ENCODE measurements around the gene NIP7. TPM values are rescaled to one million over a fixed set of nuclear protein-coding genes. Genes with fewer than 3 reads are reported as not detected.
"Not testable (repeated sequence)": the region's sequence is repeated elsewhere in the genome, so short reads cannot be mapped to it uniquely, and the experiment has no call there.

NIP7 gene
- polyA plus RNA-seq (ENCODE audit: insufficient read length), result 38.9 TPM
- long read RNA-seq, donor 1, transcript NIP7-201 (5 exons, 2,402 nt), result major isoform, 12 of 13 reads
- long read RNA-seq, donor 1, partial matches to known transcripts, result 0 of 13 reads
- long read RNA-seq, donor 1, other reads (novel, unspliced or antisense), result 0 of 13 reads
- long read RNA-seq, donor 2, transcript NIP7-201 (5 exons, 2,402 nt), result major isoform, 13 of 20 reads
- long read RNA-seq, donor 2, partial matches to known transcripts, result 7 of 20 reads
- long read RNA-seq, donor 2, other reads (novel, unspliced or antisense), result 0 of 20 reads
- long read RNA-seq, donor 3, transcript NIP7-201 (5 exons, 2,402 nt), result major isoform, 9 of 10 reads
- long read RNA-seq, donor 3, partial matches to known transcripts, result 0 of 10 reads
- long read RNA-seq, donor 3, other reads (novel, unspliced or antisense), result 0 of 10 reads
- long read RNA-seq, donor 4, result 0 reads
- long read RNA-seq, donor 5, transcript NIP7-201 (5 exons, 2,402 nt), result major isoform, 23 of 30 reads
- long read RNA-seq, donor 5, partial matches to known transcripts, result 5 of 30 reads
- long read RNA-seq, donor 5, other reads (novel, unspliced or antisense), result 0 of 30 reads
- long read RNA-seq, donor 6, transcript NIP7-201 (5 exons, 2,402 nt), result major isoform, 11 of 18 reads
- long read RNA-seq, donor 6, partial matches to known transcripts, result 7 of 18 reads
- long read RNA-seq, donor 6, other reads (novel, unspliced or antisense), result 0 of 18 reads
- long read RNA-seq, donor 7, transcript NIP7-201 (5 exons, 2,402 nt), result major isoform, 12 of 13 reads
- long read RNA-seq, donor 7, partial matches to known transcripts, result 0 of 13 reads
- long read RNA-seq, donor 7, other reads (novel, unspliced or antisense), result 0 of 13 reads
- long read RNA-seq, donor 8, transcript NIP7-201 (5 exons, 2,402 nt), result major isoform, 10 of 11 reads
- long read RNA-seq, donor 8, partial matches to known transcripts, result 0 of 11 reads
- long read RNA-seq, donor 8, other reads (novel, unspliced or antisense), result 0 of 11 reads

DNA sequence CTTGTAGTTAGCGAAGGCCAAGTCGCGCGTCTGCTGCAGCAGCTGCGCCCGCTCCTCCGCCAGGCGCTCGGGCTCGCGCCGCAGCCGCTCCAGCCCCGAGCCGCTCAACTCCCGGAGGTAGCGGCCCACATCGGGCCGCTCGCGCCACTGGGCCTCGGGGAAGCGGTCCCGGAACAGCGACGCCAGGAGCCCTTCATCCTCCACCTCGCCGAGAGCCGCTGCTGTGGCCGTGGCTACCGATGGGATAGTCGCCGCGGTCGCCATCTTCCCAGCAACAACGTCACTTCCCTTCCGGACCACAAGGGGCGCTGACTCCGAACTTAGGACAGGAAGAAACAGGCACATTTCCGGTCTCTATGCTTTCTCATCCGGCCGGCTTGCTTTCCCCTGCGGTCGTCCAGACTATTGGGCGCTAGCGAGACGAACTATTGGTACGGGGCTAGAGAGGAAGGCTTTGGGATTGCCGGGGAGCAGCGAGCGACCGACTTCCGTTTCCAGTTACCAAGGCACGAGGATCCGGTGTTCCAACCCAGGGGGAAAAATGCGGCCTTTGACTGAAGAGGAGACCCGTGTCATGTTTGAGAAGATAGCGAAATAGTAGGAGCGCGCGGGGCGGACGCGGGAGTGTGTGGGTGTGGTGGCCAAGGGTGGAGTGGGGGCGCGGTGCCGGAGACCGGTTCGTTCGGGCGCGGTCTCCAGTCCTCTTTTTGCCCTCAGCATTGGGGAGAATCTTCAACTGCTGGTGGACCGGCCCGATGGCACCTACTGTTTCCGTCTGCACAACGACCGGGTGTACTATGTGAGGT is at the start of gene NIP7, which contains the start of gene COG8:
Gene NIP7, plus strand, starts transcription at position 484 of the 806 bp plus-strand sequence. Its CDS starts 58 bp downstream, at position 542.
Gene COG8, minus strand, starts transcription at position 276 of the 806 bp plus-strand sequence. Its CDS starts 12 bp downstream, at position 264.
- DNase-seq, result peak; percentile 98

DNA sequence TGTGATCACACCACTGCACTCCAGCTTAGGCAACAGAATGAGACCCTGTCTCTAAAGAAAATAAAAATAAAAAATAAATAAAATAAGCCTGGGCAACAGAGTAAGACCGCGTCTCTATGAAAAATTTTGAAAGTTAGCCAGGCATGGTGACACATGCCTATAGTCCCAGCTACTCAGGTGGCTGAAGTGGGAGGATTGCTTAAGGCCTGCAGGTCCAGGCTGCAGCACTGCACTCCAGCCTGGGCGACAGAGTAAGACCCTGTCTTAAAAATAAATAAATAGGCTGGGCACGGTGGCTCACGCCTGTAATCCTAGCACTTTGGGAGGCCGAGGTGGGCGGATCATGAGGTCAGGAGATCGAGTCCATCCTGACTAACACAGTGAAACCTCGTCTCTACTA is 47.9 kb upstream of the NIP7 start:
- not testable (repeated sequence) for DNase-seq

DNA sequence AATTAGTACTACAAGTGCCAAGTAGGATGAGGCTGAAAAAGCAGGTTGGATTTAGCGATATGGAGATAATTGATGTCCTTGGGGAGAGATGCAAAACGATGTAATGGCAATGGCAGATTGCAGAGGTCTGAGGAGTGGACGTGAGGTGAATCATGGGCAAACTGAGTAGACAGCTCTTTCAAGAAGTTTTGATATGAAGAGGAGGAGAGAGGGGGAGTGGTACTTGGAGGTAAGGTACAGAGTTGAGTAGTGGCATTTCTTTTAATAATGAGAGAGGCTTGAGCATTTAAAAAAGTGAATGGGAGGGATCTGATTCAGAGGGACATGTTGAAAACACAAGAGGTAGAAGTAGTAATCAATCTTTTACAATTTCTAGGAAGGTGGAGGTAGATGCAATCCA is 46.2 kb upstream of the NIP7 start:
- no peak for DNase-seq

DNA sequence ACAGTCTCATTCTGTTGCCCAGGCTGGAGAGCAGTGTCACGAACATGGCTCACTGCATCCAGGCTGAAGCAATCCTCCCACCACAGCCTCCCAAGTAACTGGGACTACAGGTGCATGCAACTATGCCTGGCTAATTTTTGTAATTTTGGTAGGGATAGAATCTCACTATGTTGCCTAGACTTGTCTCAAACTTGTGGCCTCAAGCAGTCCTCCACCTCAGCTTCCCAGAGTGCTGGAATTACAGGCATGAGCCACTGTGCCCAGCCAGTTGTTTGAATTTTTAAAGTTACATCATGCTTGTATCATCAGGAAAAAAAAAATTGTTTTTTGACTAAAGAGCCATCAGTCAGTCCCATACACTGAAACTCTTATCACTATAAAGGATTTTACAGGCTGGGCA is 45.5 kb upstream of the NIP7 start:
- no peak for DNase-seq

DNA sequence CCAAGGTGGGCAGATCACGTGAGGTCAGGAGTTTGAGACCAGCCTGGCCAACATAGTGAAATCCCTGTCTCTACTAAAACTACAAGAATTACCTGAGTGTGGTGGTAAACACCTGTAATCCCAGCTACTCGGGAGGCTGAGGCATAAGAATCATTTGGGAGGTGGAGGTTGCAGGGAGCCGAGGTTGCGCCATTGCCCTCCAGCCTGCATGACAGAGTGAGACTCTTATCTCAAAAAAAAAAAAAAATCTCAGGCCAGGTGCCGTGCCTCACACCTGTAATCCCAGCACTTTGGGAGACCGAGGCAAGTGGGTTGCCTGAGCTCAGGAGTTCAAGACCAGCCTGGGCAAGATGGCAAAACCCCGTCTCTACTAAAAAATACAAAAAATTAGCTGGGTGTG is 42.8 kb upstream of the NIP7 start:
- DNase-seq, result not testable (repeated sequence)

DNA sequence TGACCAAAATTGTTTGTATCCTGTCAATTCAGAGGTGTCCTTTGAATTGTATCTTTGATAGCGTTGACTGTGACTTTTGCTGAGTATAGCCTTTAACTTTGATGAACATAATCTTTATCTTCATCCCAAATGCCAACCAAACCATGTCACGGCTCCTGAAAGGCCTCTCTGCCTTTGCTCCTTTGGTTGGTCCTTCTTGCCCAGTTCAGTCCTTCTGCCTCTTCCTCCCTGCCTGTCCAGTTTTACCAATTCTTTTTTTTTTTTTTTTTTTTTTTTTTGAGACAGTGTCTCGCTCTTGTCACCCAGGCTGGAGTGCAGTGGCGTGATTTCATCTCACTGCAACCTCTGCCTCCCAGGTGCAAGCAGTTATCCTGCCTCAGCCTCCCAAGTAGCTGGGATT is 41.3 kb upstream of the NIP7 start:
- DNase-seq, result no peak

DNA sequence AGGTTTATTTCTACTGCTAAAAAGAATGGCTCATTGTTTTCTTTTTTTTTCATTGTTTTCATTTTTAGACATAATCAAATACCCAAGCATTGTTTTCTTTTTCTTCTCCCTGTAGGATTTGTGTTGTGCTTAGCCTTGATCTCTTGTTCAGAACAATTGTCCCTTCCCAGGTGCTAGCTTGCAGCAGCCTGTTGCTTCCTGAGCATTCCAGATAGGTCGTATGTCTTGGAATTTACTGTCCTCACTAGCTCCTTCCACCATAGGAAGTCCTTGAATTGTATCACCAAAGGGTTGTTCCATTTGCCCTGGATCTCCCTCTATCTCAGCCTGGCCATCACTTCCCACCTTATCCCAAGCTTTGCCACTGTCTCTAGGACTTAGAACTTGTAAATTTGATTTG is 38.4 kb upstream of the NIP7 start:
- DNase-seq, result no peak

DNA sequence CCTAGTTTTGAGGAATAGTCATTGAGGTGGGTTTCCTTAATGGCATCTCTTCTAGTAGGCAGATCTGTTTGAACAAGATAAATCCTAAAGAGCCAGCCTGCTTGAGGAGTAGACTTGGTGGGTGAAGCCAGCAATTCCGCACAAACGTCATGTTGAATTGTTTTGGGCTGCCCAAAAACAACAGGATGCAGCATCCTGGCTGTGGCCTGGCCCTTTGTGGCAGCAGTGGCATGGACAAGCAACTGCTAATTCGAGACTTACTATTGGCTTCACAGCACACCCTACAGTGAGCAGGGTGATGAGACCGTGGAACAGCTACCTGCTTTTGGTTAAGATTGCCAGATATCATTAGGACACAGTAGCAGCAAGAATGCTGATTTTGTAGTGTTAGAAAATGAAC is 37.7 kb upstream of the NIP7 start:
- no peak for DNase-seq

DNA sequence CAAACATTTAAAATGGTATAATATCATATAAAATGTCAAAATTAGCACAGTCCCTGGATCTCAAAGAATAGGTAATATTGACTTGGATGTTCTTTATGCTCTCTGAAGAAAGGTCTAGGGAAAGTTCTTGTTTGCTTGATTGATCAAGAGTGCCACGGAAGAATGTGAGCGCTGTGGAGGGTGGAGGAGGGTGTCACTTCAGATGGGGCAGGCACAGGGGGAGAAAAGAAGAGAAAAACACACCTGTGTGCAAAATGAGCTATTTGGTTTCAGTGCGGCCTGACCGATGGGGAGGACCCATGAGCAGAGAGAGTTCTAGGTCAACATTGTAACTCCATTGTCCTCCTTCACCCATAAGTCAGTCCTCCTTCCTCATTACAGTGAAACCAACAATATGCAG is 37.3 kb upstream of the NIP7 start:
- no peak for DNase-seq

DNA sequence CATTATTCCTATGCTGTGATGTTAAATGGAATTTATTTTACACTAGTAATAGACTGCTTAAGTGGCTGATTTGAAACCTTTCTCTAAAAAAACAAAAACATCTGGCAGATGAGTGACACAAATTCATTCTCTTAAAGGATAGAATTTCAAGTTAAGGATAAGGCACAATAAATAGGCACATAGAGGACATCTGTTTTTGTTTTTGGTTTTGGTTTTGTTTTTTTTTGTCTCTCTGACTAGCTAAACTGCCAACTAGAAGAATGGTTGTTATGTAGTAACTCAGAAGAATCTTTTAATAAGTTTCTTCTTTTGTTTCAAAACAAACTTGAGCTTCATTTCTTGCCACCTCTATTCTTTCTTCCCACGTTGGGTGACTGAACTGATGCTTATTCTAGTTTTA is 33.5 kb upstream of the NIP7 start:
- no peak for DNase-seq

DNA sequence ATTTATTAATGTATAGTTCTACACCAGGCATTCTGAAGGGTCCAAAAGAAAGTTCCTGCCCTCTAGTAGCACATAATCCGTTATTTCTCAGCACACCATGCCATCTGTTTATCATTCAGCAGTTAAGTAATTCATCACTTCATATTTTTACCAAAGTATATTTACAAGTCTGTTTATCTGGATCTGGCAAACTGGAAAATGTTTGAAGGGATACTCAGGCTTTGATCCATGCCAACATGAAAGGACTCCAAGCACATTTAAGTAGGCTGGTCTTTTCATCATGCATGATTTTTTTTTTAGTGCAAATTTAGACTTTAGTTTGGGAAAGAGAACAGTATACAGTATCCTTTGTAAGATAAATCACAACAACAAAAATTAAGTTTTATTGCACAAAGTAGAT is 32.5 kb upstream of the NIP7 start:
- no peak for DNase-seq

DNA sequence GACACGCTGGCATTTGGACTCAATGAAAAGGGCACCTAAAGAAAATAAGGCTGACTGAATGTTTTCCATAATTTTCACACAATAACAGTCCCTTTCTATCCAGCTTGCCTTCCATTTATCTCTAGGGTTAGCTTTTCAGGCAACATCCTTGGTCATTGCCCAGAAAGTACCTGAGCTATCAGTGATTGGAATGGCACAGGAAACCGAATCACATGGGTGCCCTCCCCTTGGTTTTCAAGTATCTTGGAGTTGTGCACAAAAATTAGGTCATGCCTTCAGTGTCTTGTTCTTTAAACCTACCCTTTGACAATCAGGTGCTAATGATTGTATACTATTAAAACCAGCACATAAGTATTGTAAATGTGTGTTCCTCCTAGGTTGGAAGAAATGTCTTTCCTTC is 31.7 kb upstream of the NIP7 start:
- no peak for DNase-seq

DNA sequence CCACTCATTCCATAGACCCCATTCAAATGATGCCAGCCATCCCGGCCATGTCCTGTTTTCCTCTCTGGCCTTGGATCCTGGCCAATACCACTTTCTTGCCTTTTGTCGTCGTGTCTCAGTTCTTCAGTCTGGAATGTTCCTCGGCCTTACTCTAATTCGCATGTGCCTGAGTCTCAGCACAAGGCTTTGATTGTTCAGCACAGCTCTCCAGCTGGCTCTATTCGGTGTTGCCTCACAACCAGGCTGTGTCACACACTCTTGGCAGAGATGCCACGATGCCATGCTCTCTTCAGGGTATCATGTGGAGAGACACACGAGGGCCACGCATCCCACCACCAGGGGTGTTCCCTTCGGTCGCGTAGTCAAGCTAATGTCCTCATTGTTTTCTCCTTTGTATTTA is 30.3 kb upstream of the NIP7 start:
- no peak for DNase-seq

DNA sequence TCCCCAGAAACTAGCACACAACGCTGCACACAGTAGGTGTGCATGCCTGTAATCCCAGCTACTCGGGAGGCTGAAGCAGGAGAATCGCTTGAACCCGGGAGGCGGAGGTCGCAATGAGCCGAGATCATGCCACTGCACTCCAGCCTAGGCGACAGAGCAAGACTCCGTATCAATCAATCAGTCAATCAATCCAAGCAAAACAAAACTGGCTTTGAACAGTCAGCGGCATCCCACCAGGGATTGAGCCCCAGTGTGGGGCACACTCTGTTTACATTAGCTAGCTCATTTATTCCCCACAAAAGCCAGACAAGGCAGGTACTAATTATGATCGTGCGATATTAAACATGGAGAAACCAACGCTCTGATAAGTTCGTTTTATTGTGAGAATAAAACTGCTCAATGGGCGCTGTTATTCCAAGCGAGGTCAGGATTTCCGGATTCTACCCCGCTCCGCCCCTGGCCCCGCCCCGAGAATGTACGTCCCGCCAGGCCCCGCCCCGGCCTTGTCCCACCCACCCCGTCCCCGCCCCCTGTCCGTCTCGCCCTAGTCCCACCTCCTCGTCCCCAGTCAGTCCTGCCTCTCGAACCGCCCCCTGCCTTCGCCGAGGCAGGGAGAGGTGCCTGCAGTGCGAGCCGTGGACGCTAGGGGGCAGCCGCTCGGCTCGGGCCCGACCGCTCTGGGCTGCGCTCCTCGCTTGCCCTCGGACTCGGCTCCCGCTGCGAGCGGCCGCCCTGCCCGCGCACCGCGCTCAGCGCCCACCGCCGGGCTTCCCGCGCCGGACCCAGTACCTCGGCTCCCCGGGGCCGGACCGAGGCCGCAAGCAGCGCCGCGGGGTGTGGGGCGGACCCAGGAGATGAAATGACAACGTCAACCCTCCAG is 28.7 kb upstream of the NIP7 start, which contains the start of gene VPS4A:
Gene VPS4A, plus strand, starts transcription at position 698 of the 880 bp plus-strand sequence. Its CDS starts 162 bp downstream, at position 860.
- peak; percentile 96 for DNase-seq

DNA sequence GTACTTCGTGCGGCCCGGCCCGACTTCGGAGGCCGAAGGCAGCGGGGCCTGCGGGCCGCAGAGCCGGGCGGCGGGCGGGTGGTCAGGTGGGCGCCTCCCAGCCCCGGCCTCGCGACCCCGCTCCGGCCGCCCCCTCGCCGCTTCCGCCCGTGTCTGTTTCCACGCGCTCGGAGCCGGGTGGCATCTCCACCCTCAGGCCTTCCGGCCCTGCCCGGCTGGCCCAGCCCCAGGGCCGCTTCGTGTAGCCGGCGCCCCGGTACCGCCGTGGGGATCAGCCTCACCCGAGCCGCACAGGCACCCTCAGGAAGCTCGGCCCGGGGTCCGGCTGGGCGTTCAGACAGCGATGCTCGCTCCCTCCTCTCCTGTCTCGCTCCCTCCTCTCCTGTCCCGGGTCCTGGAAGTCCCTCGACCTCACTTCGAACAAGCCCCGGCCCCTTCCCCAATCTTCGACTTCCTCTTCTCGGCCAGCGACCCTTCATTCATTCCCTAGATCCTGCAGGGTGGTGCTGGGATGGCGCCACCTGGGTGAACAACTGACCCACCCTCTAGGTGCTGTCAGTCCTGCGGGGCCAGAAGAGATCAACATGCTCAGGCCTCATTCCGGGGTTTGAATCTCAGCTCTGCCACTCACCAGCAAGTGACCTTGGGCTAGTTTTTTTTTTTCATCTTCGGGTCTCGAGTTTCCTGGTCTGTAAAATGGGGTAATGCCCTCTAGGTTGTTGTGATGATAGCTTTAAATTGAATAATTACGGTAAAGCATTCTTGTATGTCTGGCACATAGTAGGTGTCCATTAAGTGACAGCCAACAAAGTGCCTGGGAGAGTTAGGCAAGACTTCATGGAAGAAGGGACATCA is 27.8 kb upstream of the NIP7 start:
- peak; percentile 18 for DNase-seq

DNA sequence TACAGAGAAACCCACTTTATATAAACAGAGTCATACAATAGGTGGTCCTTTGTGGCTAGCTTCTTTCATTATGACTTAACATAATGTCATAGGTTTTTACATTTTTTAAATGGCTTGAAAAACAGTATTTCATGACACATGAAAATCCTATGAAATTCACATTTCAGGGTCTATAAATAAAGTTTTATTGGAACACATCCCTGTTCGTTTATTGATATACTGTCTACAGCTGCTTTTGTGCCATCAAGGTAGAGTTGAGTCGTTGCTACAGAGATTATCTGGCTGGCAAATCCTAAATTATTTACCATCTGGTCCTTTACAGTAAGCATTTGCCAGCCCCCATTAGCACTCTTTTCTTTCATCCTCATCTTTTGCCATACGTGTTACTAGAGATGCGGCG is 26.1 kb upstream of the NIP7 start:
- DNase-seq, result no peak

DNA sequence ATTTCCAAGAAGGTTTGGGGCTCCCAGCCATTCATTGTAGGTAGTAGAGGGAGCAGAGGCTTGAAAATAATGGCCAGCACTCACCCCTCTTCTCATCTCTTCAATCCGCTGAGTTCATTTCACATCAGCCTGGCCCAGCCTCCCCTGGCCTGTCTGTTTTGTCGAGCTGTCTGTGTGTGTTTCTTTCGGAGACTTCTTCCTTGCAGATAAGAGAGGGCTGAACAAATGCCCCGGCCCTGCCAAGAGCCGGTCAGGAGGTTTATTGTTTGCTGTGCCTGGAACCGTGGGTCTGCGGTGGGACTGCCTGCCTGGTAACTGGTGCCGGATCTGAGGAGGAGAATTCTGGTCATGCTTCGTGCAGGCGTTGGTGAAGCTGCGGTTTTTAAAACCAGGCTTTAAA is 25.0 kb upstream of the NIP7 start:
- no peak for DNase-seq

DNA sequence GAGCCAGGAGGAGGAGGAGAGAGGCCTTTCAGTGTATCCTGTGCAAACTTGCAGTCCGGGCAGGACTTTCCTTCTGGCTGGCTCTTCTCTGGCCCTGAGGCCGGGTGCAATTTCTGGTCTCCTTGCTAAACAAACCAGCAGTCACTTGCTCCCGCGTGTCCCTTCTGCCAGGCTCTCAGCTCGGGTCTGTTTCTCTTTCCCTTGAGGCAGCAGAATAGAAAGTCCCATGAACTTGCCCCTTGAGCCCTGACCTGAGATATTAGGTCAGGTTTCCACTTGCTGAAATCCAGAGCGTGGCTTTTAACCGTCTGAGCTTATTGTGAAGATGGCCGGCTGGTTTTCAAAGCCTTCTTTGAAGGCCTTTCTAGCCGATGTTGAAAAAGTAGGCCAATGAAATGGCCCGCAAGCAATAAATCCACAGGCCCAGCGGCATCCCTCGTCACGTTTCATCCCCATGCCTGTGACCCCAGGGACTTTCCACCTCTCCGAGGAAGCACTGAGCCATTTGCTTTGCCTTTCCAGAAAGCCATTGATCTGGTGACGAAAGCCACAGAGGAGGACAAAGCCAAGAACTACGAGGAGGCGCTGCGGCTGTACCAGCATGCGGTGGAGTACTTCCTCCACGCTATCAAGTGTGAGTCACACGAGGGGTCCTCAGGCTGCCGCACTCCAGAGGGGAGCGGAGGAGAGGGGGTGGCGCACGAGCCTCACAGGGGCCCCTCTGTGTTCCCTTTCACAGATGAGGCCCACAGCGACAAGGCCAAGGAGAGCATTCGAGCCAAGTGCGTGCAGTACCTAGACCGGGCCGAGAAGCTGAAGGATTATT is 23.9 kb upstream of the NIP7 start:
- DNase-seq, result no peak

DNA sequence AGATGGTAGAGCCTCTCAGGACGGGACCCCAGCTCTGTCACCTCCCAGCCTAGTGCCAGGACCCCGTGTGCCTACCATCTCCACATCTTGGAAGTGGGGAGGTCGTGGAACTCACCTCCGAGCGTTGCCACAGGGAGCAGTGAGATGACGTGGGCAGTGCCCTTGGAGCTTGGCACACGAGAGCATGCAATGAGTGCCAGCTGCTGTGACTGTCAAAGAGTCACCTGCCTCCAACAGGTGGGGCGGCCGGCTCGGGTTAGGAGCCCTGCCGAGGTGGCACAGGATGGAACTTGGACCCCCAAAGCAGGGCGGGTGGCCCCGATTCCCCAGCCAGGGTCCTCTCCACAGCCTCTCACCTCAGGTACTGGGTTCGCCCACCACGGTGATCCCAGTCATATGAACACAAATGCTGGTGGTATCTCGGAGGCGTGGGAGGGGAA is 23.0 kb upstream of the NIP7 start:
- no peak for DNase-seq

Data from left kidney (tissue), 8 donors.